Brain pericyte (primary cell): Measurements from ENCODE around the gene GPAT3.
"Not testable (repeated sequence)": the region's sequence is repeated elsewhere in the genome, so short reads cannot be mapped to it uniquely, and the experiment has no call there.

Experiments used
- DNase-seq: peaks from one replicate; pipeline ENCODE4 v3.0.0-alpha.2; 2012; ENCODE audit warnings: low read depth, low spot score

Gene GPAT3

GRCh38 chr4:83603129-83603528, 67.2 kb downstream of the GPAT3 start:
- peak; percentile 65 for DNase-seq

GRCh38 chr4:83604321-83604720, 68.4 kb downstream of the GPAT3 start:
- DNase-seq: no peak

- no peak for DNase-seq
These were observed 69.3 kb downstream of the GPAT3 start for GRCh38 chr4:83605210-83605609.

GRCh38 chr4:83605744-83606172, 69.8 kb downstream of the GPAT3 start:
- DNase-seq: no peak

- DNase-seq: no peak
These were observed 70.6 kb downstream of the GPAT3 start for GRCh38 chr4:83606460-83606859.

GRCh38 chr4:83606898-83607297, 71.0 kb downstream of the GPAT3 start:
- DNase-seq: no peak

GRCh38 chr4:83609365-83609764, 73.5 kb downstream of the GPAT3 start:
- no peak for DNase-seq

- DNase-seq: no peak
These were observed 74.8 kb downstream of the GPAT3 start for GRCh38 chr4:83610729-83611128.

- DNase-seq: no peak
These were observed 77.1 kb downstream of the GPAT3 start for GRCh38 chr4:83613023-83613422.

GRCh38 chr4:83613994-83614393, 78.1 kb downstream of the GPAT3 start:
- no peak for DNase-seq

GRCh38 chr4:83616252-83616651, 80.3 kb downstream of the GPAT3 start:
- DNase-seq: no peak

- DNase-seq: no peak
These were observed 81.6 kb downstream of the GPAT3 start for GRCh38 chr4:83617371-83618035.

- DNase-seq: no peak
These were observed 82.5 kb downstream of the GPAT3 start for GRCh38 chr4:83618431-83618830.

GRCh38 chr4:83618991-83619645, 83.2 kb downstream of the GPAT3 start:
- DNase-seq: no peak

GRCh38 chr4:83622127-83622526, 86.2 kb downstream of the GPAT3 start:
- not testable (repeated sequence) for DNase-seq

- DNase-seq: no peak
These were observed 89.9 kb downstream of the GPAT3 start for GRCh38 chr4:83625821-83626220.

- DNase-seq: no peak
These were observed 90.4 kb downstream of the GPAT3 start for GRCh38 chr4:83626245-83626836.

- no peak for DNase-seq
These were observed 94.2 kb downstream of the GPAT3 start for GRCh38 chr4:83629945-83630721.

- no peak for DNase-seq
These were observed 95.2 kb downstream of the GPAT3 start for GRCh38 chr4:83631066-83631465.

GRCh38 chr4:83636930-83637329, 101.0 kb downstream of the GPAT3 start:
- DNase-seq: no peak

GRCh38 chr4:83639849-83640493, 104.1 kb downstream of the GPAT3 start:
- DNase-seq: peak; percentile 36

- DNase-seq: no peak
These were observed 107.1 kb downstream of the GPAT3 start for GRCh38 chr4:83643036-83643435.
